Measurements from ENCODE around the gene ADRB1.
A peak's percentile ranks its signal among the peaks of the same experiment; 100 is the strongest.

ADRB1 gene

DNA sequence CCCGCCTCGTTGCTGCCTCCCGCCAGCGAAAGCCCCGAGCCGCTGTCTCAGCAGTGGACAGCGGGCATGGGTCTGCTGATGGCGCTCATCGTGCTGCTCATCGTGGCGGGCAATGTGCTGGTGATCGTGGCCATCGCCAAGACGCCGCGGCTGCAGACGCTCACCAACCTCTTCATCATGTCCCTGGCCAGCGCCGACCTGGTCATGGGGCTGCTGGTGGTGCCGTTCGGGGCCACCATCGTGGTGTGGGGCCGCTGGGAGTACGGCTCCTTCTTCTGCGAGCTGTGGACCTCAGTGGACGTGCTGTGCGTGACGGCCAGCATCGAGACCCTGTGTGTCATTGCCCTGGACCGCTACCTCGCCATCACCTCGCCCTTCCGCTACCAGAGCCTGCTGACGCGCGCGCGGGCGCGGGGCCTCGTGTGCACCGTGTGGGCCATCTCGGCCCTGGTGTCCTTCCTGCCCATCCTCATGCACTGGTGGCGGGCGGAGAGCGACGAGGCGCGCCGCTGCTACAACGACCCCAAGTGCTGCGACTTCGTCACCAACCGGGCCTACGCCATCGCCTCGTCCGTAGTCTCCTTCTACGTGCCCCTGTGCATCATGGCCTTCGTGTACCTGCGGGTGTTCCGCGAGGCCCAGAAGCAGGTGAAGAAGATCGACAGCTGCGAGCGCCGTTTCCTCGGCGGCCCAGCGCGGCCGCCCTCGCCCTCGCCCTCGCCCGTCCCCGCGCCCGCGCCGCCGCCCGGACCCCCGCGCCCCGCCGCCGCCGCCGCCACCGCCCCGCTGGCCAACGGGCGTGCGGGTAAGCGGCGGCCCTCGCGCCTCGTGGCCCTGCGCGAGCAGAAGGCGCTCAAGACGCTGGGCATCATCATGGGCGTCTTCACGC is 825 bp downstream of the ADRB1 start:
- H3K9ac ChIP-seq (ENCODE audit: low read depth, low read length): no peak overlapping the region
- H3K4me1 ChIP-seq (ENCODE audit: control insufficient read depth, insufficient read depth, low read length): peaks cover 8% of the 10 kb centered on the region
- H3K36me3 ChIP-seq (ENCODE audit: insufficient read depth, low read length): no peaks in the 10 kb centered on the region
- peak overlapping the region; percentile 77 for H3K4me2 ChIP-seq (ENCODE audit: low read length)
- peak overlapping the region; percentile 65 for H3K4me3 ChIP-seq (ENCODE audit: low read length)
- H3K9me3 ChIP-seq (replicated peaks; ENCODE audit: low read length): no peaks in the 10 kb centered on the region
- H3K27me3 ChIP-seq (ENCODE audit: control insufficient read depth, insufficient read depth, low read length): peaks cover 27% of the 10 kb centered on the region

DNA sequence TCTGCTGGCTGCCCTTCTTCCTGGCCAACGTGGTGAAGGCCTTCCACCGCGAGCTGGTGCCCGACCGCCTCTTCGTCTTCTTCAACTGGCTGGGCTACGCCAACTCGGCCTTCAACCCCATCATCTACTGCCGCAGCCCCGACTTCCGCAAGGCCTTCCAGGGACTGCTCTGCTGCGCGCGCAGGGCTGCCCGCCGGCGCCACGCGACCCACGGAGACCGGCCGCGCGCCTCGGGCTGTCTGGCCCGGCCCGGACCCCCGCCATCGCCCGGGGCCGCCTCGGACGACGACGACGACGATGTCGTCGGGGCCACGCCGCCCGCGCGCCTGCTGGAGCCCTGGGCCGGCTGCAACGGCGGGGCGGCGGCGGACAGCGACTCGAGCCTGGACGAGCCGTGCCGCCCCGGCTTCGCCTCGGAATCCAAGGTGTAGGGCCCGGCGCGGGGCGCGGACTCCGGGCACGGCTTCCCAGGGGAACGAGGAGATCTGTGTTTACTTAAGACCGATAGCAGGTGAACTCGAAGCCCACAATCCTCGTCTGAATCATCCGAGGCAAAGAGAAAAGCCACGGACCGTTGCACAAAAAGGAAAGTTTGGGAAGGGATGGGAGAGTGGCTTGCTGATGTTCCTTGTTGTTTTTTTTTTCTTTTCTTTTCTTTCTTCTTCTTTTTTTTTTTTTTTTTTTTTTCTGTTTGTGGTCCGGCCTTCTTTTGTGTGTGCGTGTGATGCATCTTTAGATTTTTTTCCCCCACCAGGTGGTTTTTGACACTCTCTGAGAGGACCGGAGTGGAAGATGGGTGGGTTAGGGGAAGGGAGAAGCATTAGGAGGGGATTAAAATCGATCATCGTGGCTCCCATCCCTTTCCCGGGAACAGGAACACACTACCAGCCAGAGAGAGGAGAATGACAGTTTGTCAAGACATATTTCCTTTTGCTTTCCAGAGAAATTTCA is 1.7 kb downstream of the ADRB1 start:
- H3K36me3 ChIP-seq (ENCODE audit: insufficient read depth, low read length): no peaks in the 10 kb centered on the region
- H3K4me2 ChIP-seq (ENCODE audit: low read length): peak overlapping the region; percentile 72
- no peak overlapping the region for H3K9ac ChIP-seq (ENCODE audit: low read depth, low read length)
- H3K4me3 ChIP-seq (ENCODE audit: low read length): peak overlapping the region; percentile 64
- peaks cover 27% of the 10 kb centered on the region for H3K27me3 ChIP-seq (ENCODE audit: control insufficient read depth, insufficient read depth, low read length)
- H3K9me3 ChIP-seq (replicated peaks; ENCODE audit: low read length): no peaks in the 10 kb centered on the region
- peaks cover 8% of the 10 kb centered on the region for H3K4me1 ChIP-seq (ENCODE audit: control insufficient read depth, insufficient read depth, low read length)

DNA sequence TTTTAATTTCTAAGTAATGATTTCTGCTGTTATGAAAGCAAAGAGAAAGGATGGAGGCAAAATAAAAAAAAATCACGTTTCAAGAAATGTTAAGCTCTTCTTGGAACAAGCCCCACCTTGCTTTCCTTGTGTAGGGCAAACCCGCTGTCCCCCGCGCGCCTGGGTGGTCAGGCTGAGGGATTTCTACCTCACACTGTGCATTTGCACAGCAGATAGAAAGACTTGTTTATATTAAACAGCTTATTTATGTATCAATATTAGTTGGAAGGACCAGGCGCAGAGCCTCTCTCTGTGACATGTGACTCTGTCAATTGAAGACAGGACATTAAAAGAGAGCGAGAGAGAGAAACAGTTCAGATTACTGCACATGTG is 2.4 kb downstream of the ADRB1 start:
- H3K4me3 ChIP-seq (ENCODE audit: low read length): no peak overlapping the region
- H3K9me3 ChIP-seq (replicated peaks; ENCODE audit: low read length): no peaks in the 10 kb centered on the region
- H3K9ac ChIP-seq (ENCODE audit: low read depth, low read length): no peak overlapping the region
- H3K36me3 ChIP-seq (ENCODE audit: insufficient read depth, low read length): no peaks in the 10 kb centered on the region
- no peak overlapping the region for H3K4me2 ChIP-seq (ENCODE audit: low read length)
- peaks cover 27% of the 10 kb centered on the region for H3K27me3 ChIP-seq (ENCODE audit: control insufficient read depth, insufficient read depth, low read length)
- peaks cover 8% of the 10 kb centered on the region for H3K4me1 ChIP-seq (ENCODE audit: control insufficient read depth, insufficient read depth, low read length)

DNA sequence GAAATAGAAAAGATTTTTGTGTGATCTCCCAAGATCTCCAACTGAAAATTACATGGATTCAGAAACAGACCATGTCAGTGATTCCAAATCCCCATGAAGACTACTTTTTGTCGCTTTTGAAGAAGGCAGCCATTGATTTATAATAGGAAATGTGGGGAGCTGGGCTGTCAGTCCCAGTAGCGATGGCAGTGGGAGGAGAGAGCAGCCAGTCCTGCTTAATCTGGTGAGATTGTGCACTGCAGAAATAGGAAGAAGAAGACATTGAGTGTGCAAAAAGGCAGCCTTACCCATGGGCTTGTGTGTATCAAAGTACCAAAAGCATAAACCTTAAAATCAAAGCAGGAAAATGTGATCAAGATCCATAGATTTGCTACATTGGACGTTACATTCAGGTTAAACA is 4.8 kb downstream of the ADRB1 start:
- H3K4me3 ChIP-seq (ENCODE audit: low read length): no peak overlapping the region
- peaks cover 27% of the 10 kb centered on the region for H3K27me3 ChIP-seq (ENCODE audit: control insufficient read depth, insufficient read depth, low read length)
- H3K4me1 ChIP-seq (ENCODE audit: control insufficient read depth, insufficient read depth, low read length): peaks cover 8% of the 10 kb centered on the region
- no peaks in the 10 kb centered on the region for H3K36me3 ChIP-seq (ENCODE audit: insufficient read depth, low read length)
- no peaks in the 10 kb centered on the region for H3K9me3 ChIP-seq (replicated peaks; ENCODE audit: low read length)
- H3K9ac ChIP-seq (ENCODE audit: low read depth, low read length): no peak overlapping the region
- no peak overlapping the region for H3K4me2 ChIP-seq (ENCODE audit: low read length)

DNA sequence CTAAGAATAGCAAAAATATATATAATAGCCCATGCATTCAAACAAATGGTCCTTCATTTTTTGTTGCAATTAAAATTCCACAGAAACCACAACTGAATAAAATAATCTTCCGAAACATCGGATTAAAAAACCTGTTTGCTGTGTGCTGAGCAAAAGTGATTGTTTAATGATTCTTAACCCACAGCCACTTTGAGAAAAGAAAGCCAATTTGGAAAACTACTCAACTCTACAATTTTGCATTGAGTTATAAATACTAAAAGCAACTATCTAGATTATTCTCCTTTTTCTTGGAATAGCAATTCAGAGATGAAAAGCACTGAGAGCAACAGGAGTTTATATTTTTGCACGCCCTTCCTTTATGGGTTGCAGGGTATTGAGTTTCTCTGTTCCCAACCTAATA is 8.0 kb downstream of the ADRB1 start:
- Histone ChIP-seq H3K27me3 (ENCODE audit: control insufficient read depth, insufficient read depth, low read length) (peaks cover 12% of the 10 kb centered on the region), H3K4me2 (ENCODE audit: low read length) (no peak overlapping the region), H3K4me1 (ENCODE audit: control insufficient read depth, insufficient read depth, low read length) (no peaks in the 10 kb centered on the region), H3K4me3 (ENCODE audit: low read length) (no peak overlapping the region), H3K36me3 (ENCODE audit: insufficient read depth, low read length) (no peaks in the 10 kb centered on the region), H3K9ac (ENCODE audit: low read depth, low read length) (no peak overlapping the region), H3K9me3 (replicated peaks; ENCODE audit: low read length) (no peaks in the 10 kb centered on the region)

DNA sequence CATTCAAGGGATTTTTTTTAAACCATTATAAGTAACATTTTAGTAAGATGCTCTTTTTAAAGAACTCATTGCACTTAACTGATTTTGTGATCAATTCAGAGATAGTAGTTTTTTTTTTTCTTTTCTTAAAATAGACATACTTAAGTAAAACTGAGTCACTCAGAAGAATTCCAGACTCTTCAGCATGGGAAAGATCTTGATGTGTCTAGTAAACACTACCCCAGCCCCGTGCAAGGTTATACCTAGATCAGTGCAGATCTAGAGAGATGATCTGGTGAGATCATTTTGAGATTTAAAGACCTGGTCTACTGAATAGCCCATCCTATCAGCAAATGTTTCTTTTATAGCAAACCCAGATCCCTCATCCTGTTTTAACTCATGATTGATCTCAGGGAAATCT is 8.6 kb downstream of the ADRB1 start:
- no peaks in the 10 kb centered on the region for H3K9me3 ChIP-seq (replicated peaks; ENCODE audit: low read length)
- H3K27me3 ChIP-seq (ENCODE audit: control insufficient read depth, insufficient read depth, low read length): peaks cover 12% of the 10 kb centered on the region
- H3K9ac ChIP-seq (ENCODE audit: low read depth, low read length): no peak overlapping the region
- no peaks in the 10 kb centered on the region for H3K36me3 ChIP-seq (ENCODE audit: insufficient read depth, low read length)
- no peak overlapping the region for H3K4me3 ChIP-seq (ENCODE audit: low read length)
- no peaks in the 10 kb centered on the region for H3K4me1 ChIP-seq (ENCODE audit: control insufficient read depth, insufficient read depth, low read length)
- no peak overlapping the region for H3K4me2 ChIP-seq (ENCODE audit: low read length)

DNA sequence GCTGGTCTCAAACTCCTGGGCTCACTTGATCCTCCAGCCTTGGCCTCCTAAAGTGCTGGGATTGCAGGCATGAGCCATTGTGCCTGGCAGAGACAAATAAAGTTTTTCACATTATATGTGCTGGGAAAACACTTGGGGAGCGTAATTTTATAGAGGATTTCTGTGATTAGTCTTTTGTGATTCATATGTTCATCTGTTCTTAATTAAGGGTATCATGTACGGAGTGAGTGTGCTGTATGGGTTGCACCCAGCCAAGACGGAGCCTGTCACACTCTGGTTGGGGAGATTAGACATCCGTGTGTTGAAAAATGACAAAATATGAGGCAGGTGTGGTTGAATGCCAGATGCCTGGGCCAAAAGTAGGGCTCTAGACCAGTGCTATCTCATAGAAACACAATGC is 10.3 kb downstream of the ADRB1 start:
- no peak overlapping the region for H3K9ac ChIP-seq (ENCODE audit: low read depth, low read length)
- no peak overlapping the region for H3K4me3 ChIP-seq (ENCODE audit: low read length)
- H3K27me3 ChIP-seq (ENCODE audit: control insufficient read depth, insufficient read depth, low read length): peaks cover under 1% of the 10 kb centered on the region
- no peaks in the 10 kb centered on the region for H3K9me3 ChIP-seq (replicated peaks; ENCODE audit: low read length)
- H3K36me3 ChIP-seq (ENCODE audit: insufficient read depth, low read length): no peaks in the 10 kb centered on the region
- no peak overlapping the region for H3K4me2 ChIP-seq (ENCODE audit: low read length)
- H3K4me1 ChIP-seq (ENCODE audit: control insufficient read depth, insufficient read depth, low read length): no peaks in the 10 kb centered on the region

DNA sequence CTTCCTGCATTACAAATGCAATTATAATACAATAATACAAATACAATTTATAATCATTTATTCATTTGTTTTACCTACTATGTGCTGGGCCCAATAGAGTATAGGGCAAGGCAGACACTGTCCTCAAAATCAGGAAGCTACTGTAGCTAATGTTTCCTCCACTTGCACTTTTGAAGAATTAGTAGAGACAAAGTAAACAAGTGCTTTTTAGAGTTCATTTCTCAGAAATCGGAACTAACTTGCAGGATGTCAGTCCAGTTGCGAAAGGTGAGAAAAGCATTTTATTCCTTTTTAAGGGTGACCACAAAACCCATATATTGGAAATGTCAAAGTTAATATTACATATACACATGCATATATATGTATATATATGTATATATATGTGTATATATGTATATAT is 14.2 kb downstream of the ADRB1 start:
- H3K9me3 ChIP-seq (replicated peaks; ENCODE audit: low read length): no peaks in the 10 kb centered on the region
- H3K36me3 ChIP-seq (ENCODE audit: insufficient read depth, low read length): no peaks in the 10 kb centered on the region
- H3K4me3 ChIP-seq (ENCODE audit: low read length): no peak overlapping the region
- no peaks in the 10 kb centered on the region for H3K4me1 ChIP-seq (ENCODE audit: control insufficient read depth, insufficient read depth, low read length)
- H3K4me2 ChIP-seq (ENCODE audit: low read length): no peak overlapping the region
- no peaks in the 10 kb centered on the region for H3K27me3 ChIP-seq (ENCODE audit: control insufficient read depth, insufficient read depth, low read length)
- no peak overlapping the region for H3K9ac ChIP-seq (ENCODE audit: low read depth, low read length)

DNA sequence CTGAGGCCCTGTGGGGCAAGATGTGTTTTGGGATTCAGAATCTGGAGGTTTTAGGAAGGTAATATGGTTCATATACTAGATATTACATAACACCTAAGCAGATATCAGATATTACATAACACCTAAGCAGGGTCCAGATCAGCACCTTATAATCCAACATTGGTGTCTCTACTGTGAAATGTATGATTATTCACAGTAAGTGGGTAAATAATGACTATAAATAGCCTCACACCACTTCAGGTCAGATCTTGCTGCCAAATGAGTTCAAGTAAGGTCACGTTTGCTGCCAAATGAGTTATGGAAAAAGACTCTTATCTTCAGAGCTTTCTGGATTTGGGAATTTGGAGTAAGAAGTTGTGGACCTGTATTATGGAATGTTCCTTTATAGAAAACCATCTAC is 14.6 kb downstream of the ADRB1 start:
- Histone ChIP-seq H3K4me1 (ENCODE audit: control insufficient read depth, insufficient read depth, low read length) (no peaks in the 10 kb centered on the region), H3K9me3 (replicated peaks; ENCODE audit: low read length) (no peaks in the 10 kb centered on the region), H3K4me2 (ENCODE audit: low read length) (no peak overlapping the region), H3K9ac (ENCODE audit: low read depth, low read length) (no peak overlapping the region), H3K27me3 (ENCODE audit: control insufficient read depth, insufficient read depth, low read length) (no peaks in the 10 kb centered on the region), H3K36me3 (ENCODE audit: insufficient read depth, low read length) (no peaks in the 10 kb centered on the region), H3K4me3 (ENCODE audit: low read length) (no peak overlapping the region)

DNA sequence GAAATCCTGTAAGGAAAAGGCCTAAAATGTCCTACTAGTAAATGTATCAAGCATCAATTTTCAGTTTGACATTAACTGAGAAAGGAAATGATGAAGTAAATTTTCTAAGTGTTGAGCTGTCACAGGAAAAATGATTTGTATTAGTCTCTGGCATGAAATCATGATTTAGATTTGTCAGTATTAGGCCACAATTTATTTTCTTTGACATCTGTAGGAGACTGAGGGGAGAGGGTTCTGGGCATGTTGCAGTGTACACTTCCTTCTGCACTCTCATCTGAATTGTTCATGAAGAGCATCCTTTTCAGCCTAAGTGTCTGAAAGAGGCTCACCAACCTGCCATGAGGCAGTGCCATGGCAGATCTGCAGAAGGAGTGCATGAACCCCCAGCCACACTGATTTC is 15.9 kb downstream of the ADRB1 start:
- no peaks in the 10 kb centered on the region for H3K27me3 ChIP-seq (ENCODE audit: control insufficient read depth, insufficient read depth, low read length)
- H3K9me3 ChIP-seq (replicated peaks; ENCODE audit: low read length): no peaks in the 10 kb centered on the region
- H3K36me3 ChIP-seq (ENCODE audit: insufficient read depth, low read length): no peaks in the 10 kb centered on the region
- no peak overlapping the region for H3K4me2 ChIP-seq (ENCODE audit: low read length)
- no peak overlapping the region for H3K4me3 ChIP-seq (ENCODE audit: low read length)
- H3K4me1 ChIP-seq (ENCODE audit: control insufficient read depth, insufficient read depth, low read length): no peaks in the 10 kb centered on the region
- no peak overlapping the region for H3K9ac ChIP-seq (ENCODE audit: low read depth, low read length)

DNA sequence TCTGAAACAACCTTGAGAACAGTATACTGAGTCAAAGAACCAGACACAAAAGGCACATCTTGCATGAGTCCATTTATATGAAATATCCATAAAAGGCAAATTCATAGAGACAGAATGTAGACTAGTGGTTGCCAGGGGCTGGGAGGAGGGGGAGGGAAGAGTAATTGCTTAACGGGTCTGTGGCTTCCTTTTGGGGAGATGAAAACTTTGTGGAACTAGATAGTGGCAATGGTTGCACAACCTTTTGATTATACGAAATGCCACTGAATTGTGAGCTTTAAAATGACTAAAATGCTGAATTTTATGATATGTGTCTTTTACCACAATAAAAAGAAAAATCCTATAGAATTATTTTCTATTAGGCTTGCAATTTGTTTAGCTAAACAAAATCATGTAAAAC is 16.8 kb downstream of the ADRB1 start:
- H3K36me3 ChIP-seq (ENCODE audit: insufficient read depth, low read length): no peaks in the 10 kb centered on the region
- no peak overlapping the region for H3K4me2 ChIP-seq (ENCODE audit: low read length)
- H3K4me3 ChIP-seq (ENCODE audit: low read length): no peak overlapping the region
- no peak overlapping the region for H3K9ac ChIP-seq (ENCODE audit: low read depth, low read length)
- no peaks in the 10 kb centered on the region for H3K9me3 ChIP-seq (replicated peaks; ENCODE audit: low read length)
- no peaks in the 10 kb centered on the region for H3K27me3 ChIP-seq (ENCODE audit: control insufficient read depth, insufficient read depth, low read length)
- H3K4me1 ChIP-seq (ENCODE audit: control insufficient read depth, insufficient read depth, low read length): no peaks in the 10 kb centered on the region
